GM18498 (cell line): ENCODE results near the gene ATP2C2.
"Not testable (repeated sequence)": the region's sequence is repeated elsewhere in the genome, so short reads cannot be mapped to it uniquely, and the experiment has no call there.

Source experiments
- ATAC-seq: cut with Tn5 transposase; IDR thresholded peaks from one replicate; pipeline ENCODE4 v1.9.1; 2021; ENCODE audit warnings: mild to moderate bottlenecking, moderate library complexity; ENCODE audit not compliant: unreplicated experiment

Gene ATP2C2

GRCh38 chr16:84368308-84368996 is at the start of gene ATP2C2:
Gene ATP2C2 (plus strand): TSS chr16:84368538. CDS start chr16:84368616, 78 bp downstream.
- no peak for ATAC-seq

GRCh38 chr16:84319146-84319760 is 49.1 kb upstream of the ATP2C2 start:
- ATAC-seq = no peak

- ATAC-seq = no peak
Measured at GRCh38 chr16:84320511-84320910, 47.8 kb upstream of the ATP2C2 start.

DNA sequence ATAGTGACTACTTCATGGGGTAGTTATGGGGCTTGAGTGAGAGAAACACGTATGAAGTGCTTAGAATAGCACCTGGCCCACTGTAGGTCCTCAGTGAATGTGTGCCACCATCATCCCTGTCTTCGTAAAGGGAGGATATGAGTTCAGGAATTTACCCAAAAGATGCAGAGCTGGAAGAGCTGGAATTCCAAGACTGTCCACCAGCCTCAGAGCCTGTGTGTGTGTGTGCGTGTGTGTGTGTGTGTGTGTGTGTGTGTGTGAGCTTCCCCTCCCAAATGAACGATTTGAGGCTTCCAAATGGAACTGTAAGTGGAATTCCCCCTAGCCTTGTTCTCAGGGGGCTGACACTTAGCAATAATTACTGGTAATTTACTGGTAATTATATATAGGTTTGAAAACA is 46.4 kb upstream of the ATP2C2 start:
- ATAC-seq = no peak

- no peak for ATAC-seq
Measured at GRCh38 chr16:84322749-84323148, 45.6 kb upstream of the ATP2C2 start.

DNA sequence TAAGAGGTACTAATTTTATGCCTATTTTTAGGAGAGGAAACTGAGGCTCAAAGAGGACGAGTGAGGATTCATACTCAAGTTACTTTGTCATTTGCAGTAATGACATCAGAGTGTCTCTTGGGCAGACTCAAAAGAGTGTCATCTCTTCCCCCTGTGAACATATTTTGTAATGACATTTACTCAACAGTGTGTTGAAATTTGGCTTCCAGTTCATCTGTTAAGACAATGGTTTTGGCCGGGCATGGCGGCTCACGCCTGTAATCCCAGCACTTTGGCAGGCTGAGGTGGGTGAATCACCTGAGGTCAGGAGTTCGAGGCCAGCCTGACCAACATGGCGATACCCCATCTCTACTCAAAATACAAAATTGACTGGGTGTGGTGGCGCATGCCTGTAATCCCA is 44.7 kb upstream of the ATP2C2 start:
- ATAC-seq = no peak

DNA sequence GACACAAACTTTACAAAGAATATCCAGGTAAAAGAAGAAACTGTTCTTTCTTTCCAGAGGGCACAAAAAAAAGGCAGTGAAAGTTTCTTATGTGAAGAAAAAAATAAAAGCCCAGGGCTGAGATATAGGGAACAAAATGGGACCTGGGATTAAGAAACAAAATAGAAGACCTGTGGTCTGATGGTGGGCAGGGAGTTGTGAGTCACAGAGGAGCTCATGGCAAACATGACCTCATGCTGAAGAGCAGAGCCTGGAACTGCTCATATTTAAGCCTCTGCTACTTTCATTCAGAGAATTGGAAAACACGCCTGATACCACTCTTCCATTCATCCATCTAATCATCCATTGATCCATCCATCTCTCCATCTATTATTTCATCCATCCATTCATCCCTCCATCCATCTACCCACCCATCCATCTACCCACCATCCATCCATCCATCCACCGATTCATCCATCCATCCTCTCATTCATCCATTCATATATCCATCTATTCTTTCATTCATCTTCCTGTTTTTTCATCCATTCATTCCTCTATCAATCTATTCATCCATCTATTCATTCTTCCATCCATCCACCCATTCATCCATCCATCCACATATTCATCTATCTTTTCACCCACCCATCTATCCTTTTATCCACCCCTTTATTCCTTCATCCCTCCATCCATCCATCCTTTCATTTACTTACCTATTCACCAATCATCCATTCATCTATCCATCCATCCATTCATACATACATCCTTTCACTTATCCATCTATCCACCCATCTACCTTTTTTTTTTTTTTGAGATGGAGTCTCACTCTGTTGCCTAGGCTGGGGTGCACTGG is 43.7 kb upstream of the ATP2C2 start:
- ATAC-seq = no peak

- no peak for ATAC-seq
Measured at GRCh38 chr16:84326545-84326944, 41.8 kb upstream of the ATP2C2 start.

- no peak for ATAC-seq
Measured at GRCh38 chr16:84327926-84328505, 40.3 kb upstream of the ATP2C2 start.

DNA sequence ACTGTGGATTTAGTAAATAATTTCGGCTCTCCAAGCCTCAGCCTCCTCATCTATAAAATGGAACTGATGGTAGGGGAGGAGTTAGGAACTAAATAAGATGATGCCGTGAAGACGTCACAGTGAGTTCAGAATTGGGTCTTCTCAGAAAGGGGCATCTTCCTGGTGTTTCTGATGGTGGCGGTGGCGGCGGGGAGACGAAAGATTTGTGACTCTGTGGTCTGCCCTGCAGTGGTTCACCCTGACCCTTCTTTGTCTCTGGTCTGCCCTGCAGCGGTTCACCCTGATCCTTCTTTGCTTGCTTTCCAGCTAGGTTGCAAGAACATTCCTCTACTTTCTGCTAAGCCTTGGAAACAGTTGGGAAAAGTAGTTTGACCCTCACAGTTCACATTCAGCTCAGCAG is 39.3 kb upstream of the ATP2C2 start:
- ATAC-seq = no peak

- no peak for ATAC-seq
Measured at GRCh38 chr16:84329843-84330684, 38.3 kb upstream of the ATP2C2 start.

GRCh38 chr16:84330685-84331050 is 37.7 kb upstream of the ATP2C2 start:
- no peak for ATAC-seq

DNA sequence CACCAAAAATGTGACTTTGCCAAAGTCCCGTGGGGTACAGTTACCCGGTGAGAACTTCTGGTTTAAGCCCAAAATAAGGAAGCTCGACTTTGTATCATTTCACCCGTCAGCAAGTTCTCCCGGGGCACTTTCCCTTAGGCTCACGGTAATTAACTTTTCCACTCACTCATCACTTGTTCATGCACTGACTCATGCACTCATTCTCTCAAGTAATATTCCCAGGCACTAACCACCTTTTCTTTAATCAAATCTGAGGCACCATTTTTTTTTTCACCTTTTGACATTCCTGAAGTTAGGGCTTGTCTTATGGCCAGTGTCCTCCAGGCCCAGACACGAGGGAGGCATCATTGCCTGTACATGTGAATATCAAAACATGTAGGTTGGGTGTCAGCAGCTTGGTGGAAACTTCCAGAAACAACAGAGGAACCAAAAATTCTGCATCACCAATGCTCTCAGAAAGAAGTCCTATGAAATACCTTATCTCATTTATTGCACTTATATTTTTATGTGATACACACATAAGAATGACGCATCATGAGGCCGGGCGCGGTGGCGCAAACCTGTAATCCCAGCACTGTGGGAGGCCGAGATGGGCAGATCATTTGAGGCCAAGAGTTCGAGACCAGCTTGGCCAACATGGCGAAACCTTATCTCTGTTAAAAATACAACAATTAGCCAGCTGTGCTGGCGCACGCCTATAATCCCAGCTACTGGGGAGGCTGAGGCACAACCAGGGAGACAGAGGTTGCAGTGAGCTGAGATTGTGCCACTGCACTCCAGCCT is 36.1 kb upstream of the ATP2C2 start:
- no peak for ATAC-seq

GRCh38 chr16:84332975-84333684 is 35.2 kb upstream of the ATP2C2 start:
- no peak for ATAC-seq

DNA sequence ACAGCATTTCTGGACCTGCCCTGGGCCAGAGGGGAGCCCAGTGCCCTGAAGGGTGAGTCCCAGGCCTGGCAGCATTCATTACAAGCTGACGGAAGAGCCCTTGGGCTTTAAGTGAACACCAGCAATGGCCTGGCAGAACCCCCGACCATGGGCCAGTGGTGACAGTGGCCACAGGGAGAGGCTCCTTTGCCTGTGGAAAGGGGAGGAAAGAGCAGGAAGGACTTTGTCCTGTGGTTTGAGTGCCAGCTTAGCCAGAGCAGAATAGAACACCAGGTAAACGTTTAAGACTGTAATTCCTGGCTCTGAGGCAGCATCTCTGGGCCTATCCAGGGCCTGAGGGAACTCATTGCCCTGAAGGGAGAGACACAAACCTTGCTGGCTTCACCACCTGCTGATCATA is 34.3 kb upstream of the ATP2C2 start:
- ATAC-seq = no peak

GRCh38 chr16:84334482-84334881 is 33.9 kb upstream of the ATP2C2 start:
- ATAC-seq = no peak

DNA sequence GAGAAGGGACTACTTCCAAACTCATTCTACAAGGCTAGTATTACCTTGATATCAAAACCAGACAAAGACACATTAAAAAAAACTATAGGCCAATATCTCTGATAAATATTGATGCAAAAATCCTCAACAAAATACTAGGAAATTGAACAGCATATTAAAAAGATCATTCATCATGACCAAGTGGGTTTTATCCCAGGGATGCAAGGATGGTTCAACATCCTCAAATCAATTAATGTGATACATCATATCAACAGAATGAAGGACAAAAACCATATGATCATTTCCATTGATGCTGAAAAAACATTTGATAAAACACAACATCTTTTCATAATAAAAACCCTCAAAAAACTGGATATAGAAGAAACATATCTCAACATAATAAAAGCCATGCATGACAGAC is 31.1 kb upstream of the ATP2C2 start:
- not testable (repeated sequence) for ATAC-seq

GRCh38 chr16:84339311-84339710 is 29.0 kb upstream of the ATP2C2 start:
- no peak for ATAC-seq

GRCh38 chr16:84339766-84340165 is 28.6 kb upstream of the ATP2C2 start:
- no peak for ATAC-seq
